K562 (cell line): ENCODE data around the gene DOCK4. TPM values are rescaled to one million over a fixed set of nuclear protein-coding genes. Genes with fewer than 3 reads are reported as not detected.

Experiments used
- ATAC-seq: fragments of 200-7000 bp; cut with Tn5 transposase; 3 replicates; pipeline ENCODE4 v1.9.1; 2020; ENCODE audit warnings: moderate library complexity
- BruUV-seq: library from RNA; stranded (reverse); fragments of 400-500 nt; replicated peaks from 2 replicates; lab custom pipeline; 2021; lab: Mats Ljungman, UMichigan
- CTCF ChIA-PET: fragments of 300-600 bp; formaldehyde crosslinking; extraction: SDS; loops from one replicate; lab custom pipeline; 2021; ENCODE audit warnings: low intra/inter-chr PET ratio; lab: Yijun Ruan, JAX
- POLR2A ChIA-PET: fragments of 300-600, 350-650 bp; sonication (Branson Sonifier 250); formaldehyde crosslinking; extraction: SDS; loops from one replicate; lab custom pipeline; 2021; ENCODE audit warnings: antibody characterized with exemption, inconsistent platforms; lab: Yijun Ruan, JAX
- DNase-seq, 4 experiments: peaks; one replicate each; pipeline versions ENCODE4 v3.0.0 to v3.0.0-alpha.2; 2011 to 2018; ENCODE audit warnings: low spot score in 3 of 4, mixed read lengths in 3 of 4; ENCODE audit errors: extremely low read depth in 1 of 4
- FAIRE-seq: peaks from 2 replicates; lab custom pipeline; 2011; peaks lifted over from hg19 to GRCh38; lab: Jason Lieb, UNC
- H2AFZ ChIP-seq: 2 replicates; pipeline ENCODE4 v1.6.0; 2011; ENCODE audit warnings: low read depth, low read length, control low read depth, inconsistent platforms
- H3K27ac ChIP-seq: fragments of 200-600 bp; 3 replicates; pipeline ENCODE4 v1.8.0; 2011; ENCODE audit warnings: low read depth, mild to moderate bottlenecking, control low read depth, inconsistent platforms, low read length, moderate library complexity, mixed read lengths; ENCODE audit errors: extremely low read depth
- H3K27me3 ChIP-seq, 2 experiments: fragments of 300-600 bp in 1 of 2; 2 replicates in 1 of 2; 3 replicates in 1 of 2; pipeline versions ENCODE4 v1.6.0 to v1.8.0; 2011; ENCODE audit warnings: inconsistent platforms in 2 of 2, low read length in 2 of 2, mild to moderate bottlenecking in 1 of 2, mixed read lengths in 1 of 2, moderate library complexity in 1 of 2; ENCODE audit not compliant: control insufficient read depth in 2 of 2, insufficient read depth in 2 of 2
- H3K36me3 ChIP-seq: fragments of 300-600 bp; 3 replicates; pipeline ENCODE4 v1.8.0; 2011; ENCODE audit warnings: mild to moderate bottlenecking, low read length, inconsistent platforms; ENCODE audit not compliant: control insufficient read depth, insufficient read depth
- H3K4me1 ChIP-seq, 2 experiments: fragments of 200-600 bp in 1 of 2; replicated peaks in 1 of 2; 2 replicates in 1 of 2; 3 replicates in 1 of 2; pipeline versions ENCODE4 v1.5.1 to v1.8.0; 2011; ENCODE audit warnings: inconsistent platforms in 2 of 2, low read length in 2 of 2, mild to moderate bottlenecking in 1 of 2, mixed read lengths in 1 of 2, moderate library complexity in 1 of 2; ENCODE audit not compliant: control insufficient read depth in 2 of 2, insufficient read depth in 2 of 2
- H3K4me2 ChIP-seq: 2 replicates; pipeline ENCODE4 v1.6.1; 2011; ENCODE audit warnings: low read length, control low read depth, inconsistent platforms, mixed read lengths; ENCODE audit not compliant: insufficient read depth
- H3K4me3 ChIP-seq: fragments of 200-600 bp; sonication (generic), shearing (Covaris generic); 2 replicates; pipeline ENCODE4 v1.5.1; 2016; ENCODE audit warnings: control low read depth, inconsistent platforms
- H3K79me2 ChIP-seq: fragments of 200-600 bp; 3 replicates; pipeline ENCODE4 v1.8.0; 2011; ENCODE audit warnings: low read length, inconsistent platforms; ENCODE audit not compliant: control insufficient read depth, insufficient read depth
- H3K9ac ChIP-seq, 2 experiments: 2 replicates each; pipeline versions ENCODE4 v1.6.0 to v1.6.1; 2011; ENCODE audit warnings: low read depth in 2 of 2, low read length in 2 of 2, control low read depth in 1 of 2, inconsistent platforms in 1 of 2, mild to moderate bottlenecking in 1 of 2, mixed read lengths in 1 of 2; ENCODE audit not compliant: insufficient read depth in 1 of 2
- H3K9me1 ChIP-seq: one replicate; pipeline ENCODE4 v1.6.0; 2011; ENCODE audit warnings: inconsistent platforms, mild to moderate bottlenecking, low read length, moderate library complexity; ENCODE audit not compliant: control insufficient read depth, insufficient read depth
- H3K9me3 ChIP-seq: replicated peaks from 2 replicates; pipeline ENCODE4 v1.5.1; 2011; ENCODE audit warnings: low read depth, low read length, inconsistent platforms; ENCODE audit not compliant: control insufficient read depth, insufficient read depth
- H4K20me1 ChIP-seq: replicated peaks from 2 replicates; pipeline ENCODE4 v1.6.1; 2011; ENCODE audit warnings: low read length, inconsistent platforms, mixed read lengths; ENCODE audit not compliant: control insufficient read depth, insufficient read depth
- ATF7 ChIP-seq: fragments of 450-650 bp; IDR thresholded peaks from 2 replicates; pipeline ENCODE4 v1.7.1; 2014; ENCODE audit warnings: mild to moderate bottlenecking, moderate library complexity
- CBX5 ChIP-seq: IDR thresholded peaks from 2 replicates; pipeline ENCODE4 v1.6.1; 2014; ENCODE audit warnings: low read depth, borderline replicate concordance
- EHMT2 ChIP-seq: fragments of 450-650 bp; IDR thresholded peaks from 2 replicates; pipeline ENCODE4 v1.6.1; 2018; ENCODE audit warnings: antibody characterized with exemption
- GABPB1 ChIP-seq: sonication (generic); formaldehyde crosslinking; IDR thresholded peaks from 2 replicates; pipeline ENCODE4 v1.8.0; 2022; ENCODE audit warnings: mild to moderate bottlenecking, missing genetic modification reagents
- HDAC2 ChIP-seq: fragments of 450-650 bp; IDR thresholded peaks from 2 replicates; pipeline ENCODE4 v1.6.1; 2016; ENCODE audit warnings: mild to moderate bottlenecking
- SIN3A ChIP-seq, 2 experiments: fragments of 150-350 bp in 1 of 2; IDR thresholded peaks; 2 replicates each; pipeline ENCODE4 v1.6.1; 2011 to 2016; ENCODE audit warnings: borderline replicate concordance in 2 of 2, low read depth in 2 of 2, low read length in 2 of 2, mild to moderate bottlenecking in 2 of 2, moderate library complexity in 2 of 2; ENCODE audit not compliant: control insufficient read depth in 1 of 2
- SMAD1 ChIP-seq: fragments of 150-350 bp; IDR thresholded peaks from 2 replicates; pipeline ENCODE4 v1.6.1; 2014; ENCODE audit warnings: low read length, low read depth; ENCODE audit not compliant: partially characterized antibody
- STAT5B ChIP-seq: fragments of 250-450 bp; sonication (Bioruptor Pico); IDR thresholded peaks from 2 replicates; pipeline ENCODE4 v1.8.0; 2021; ENCODE audit warnings: mild to moderate bottlenecking, inconsistent platforms
- TGIF2 ChIP-seq: sonication (generic); formaldehyde crosslinking; IDR thresholded peaks from 2 replicates; pipeline ENCODE4 v1.8.1; 2022; ENCODE audit warnings: mild to moderate bottlenecking, missing genetic modification reagents, moderate library complexity
- ZNF324 ChIP-seq: fragments of 250-450 bp; sonication (Bioruptor Pico); IDR thresholded peaks from 2 replicates; pipeline ENCODE4 v1.4.0; 2020; ENCODE audit warnings: mild to moderate bottlenecking
- ZNF589 ChIP-seq: fragments of 200-800 bp; sonication (Bioruptor generic); IDR thresholded peaks from 2 replicates; pipeline ENCODE4 v1.6.1; 2016; ENCODE audit warnings: low read depth, missing genetic modification characterization, missing compliant biosample characterization
- ZNF668 ChIP-seq: fragments of 250-450 bp; sonication (Bioruptor Pico); IDR thresholded peaks from 2 replicates; pipeline ENCODE4 v1.8.0; 2022; ENCODE audit warnings: mild to moderate bottlenecking, inconsistent platforms
- WGBS: fragments of 100-300 bp; shearing (Covaris generic); methylation state at CpG from one replicate; pipeline ENCODE4 v1.1.6; 2016; ENCODE audit warnings: low coverage, mixed read lengths; ENCODE audit not compliant: insufficient coverage; ENCODE audit errors: missing lambda C conversion rate; 5-methylcytosine and 5-hydroxymethylcytosine counted together
- in situ Hi-C: fragments of 300-500 bp; cut with MboI; formaldehyde crosslinking; loops from 4 replicates; pipeline ENCODE4 v1.15.0; 2018; ENCODE audit warnings: inconsistent platforms, mixed read lengths
- intact Hi-C: fragments of 100-400 bp; cut with micrococcal nuclease; formaldehyde crosslinking; loops from 2 replicates; pipeline ENCODE4 v1.14.2; 2022
- polyA plus RNA-seq, 8 experiments: library from polyadenylated mRNA; depleted of rRNA in 4 of 8; stranded (reverse) in 5 of 8; unstranded in 3 of 8; fragments of >200 nt; fragmentation: Nextera tagmentation in 2 of 8; fragmentation: Illumina TruSeq in 1 of 8; extraction: Ambion mirVana in 2 of 8; extraction: Trizol in 1 of 8; gene quantifications; 2 replicates each; pipeline versions ENCODE4 v1.2.1 to v1.2.3, GENCODE V29; 2011 to 2014; ENCODE audit warnings: inconsistent platforms in 1 of 8, missing spikeins in 1 of 8
- total RNA-seq, 7 experiments: library from RNA; depleted of rRNA in 6 of 7; stranded (reverse); fragments of >200 nt in 6 of 7; fragmentation: Illumina TruSeq in 2 of 7; extraction: Trizol in 2 of 7; gene quantifications; 2 replicates each; pipeline versions ENCODE4 v1.2.1 to v1.2.3, GENCODE V29; 2011 to 2021; ENCODE audit warnings: low replicate concordance in 1 of 7
- TF ChIP-seq, protein P1 (sequence below): fragments of 450-650 bp; formaldehyde crosslinking; IDR thresholded peaks from 2 replicates; pipeline ENCODE4 v1.4.0; 2022; ENCODE audit warnings: missing genetic modification characterization
- TF ChIP-seq, protein P2 (sequence below): fragments of 250-450 bp; sonication (Bioruptor Pico); IDR thresholded peaks from 2 replicates; pipeline ENCODE4 v1.5.0; 2022; ENCODE audit warnings: mild to moderate bottlenecking

The DOCK4 gene
- total and polyA plus RNA-seq, 9 of the 15 experiments (the other 6 are each of a cell fraction or from before 2014, with no cell fraction given), result 0.42 to 5.7 (median 2.3) TPM

- no peak for TF ChIP-seq STAT5B (CRISPR knock-in tag)
- TF ChIP-seq GABPB1 (CRISPR knock-in tag), result no peak
- TF ChIP-seq, protein P1, sequence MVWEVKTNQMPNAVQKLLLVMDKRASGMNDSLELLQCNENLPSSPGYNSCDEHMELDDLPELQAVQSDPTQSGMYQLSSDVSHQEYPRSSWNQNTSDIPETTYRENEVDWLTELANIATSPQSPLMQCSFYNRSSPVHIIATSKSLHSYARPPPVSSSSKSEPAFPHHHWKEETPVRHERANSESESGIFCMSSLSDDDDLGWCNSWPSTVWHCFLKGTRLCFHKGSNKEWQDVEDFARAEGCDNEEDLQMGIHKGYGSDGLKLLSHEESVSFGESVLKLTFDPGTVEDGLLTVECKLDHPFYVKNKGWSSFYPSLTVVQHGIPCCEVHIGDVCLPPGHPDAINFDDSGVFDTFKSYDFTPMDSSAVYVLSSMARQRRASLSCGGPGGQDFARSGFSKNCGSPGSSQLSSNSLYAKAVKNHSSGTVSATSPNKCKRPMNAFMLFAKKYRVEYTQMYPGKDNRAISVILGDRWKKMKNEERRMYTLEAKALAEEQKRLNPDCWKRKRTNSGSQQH, result no peak
- TF ChIP-seq, all 486 proteins: peak for 0
- H4K20me1 ChIP-seq, result no peaks in the 10 kb centered on the region
Observed at GRCh38 chr7:112091768-112092167, 114.4 kb downstream of the DOCK4 start.

DNA sequence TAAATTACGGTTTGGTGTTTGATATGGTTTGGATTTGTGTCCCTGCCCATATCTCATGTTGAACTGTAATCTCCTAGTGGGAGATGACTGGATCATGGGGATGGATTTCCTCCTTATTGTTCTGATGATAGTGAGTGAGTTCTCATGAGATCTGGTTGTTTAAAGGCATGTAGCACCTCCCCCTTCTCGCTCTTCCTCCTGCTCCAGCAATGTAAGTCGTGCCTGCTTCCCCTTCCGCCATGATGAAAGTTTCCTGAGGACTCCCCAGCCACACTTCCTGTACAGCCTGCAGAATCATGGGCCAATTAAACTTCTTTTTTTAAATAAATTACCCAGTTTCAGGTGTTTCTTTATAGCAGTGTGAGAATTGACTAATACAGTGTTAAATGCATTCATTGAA lies 116.6 kb downstream of the DOCK4 start:
- no peaks in the 10 kb centered on the region for H3K9me1 ChIP-seq
- POLR2A ChIA-PET, result no interaction called here
- no peak for TF ChIP-seq ZNF324
- TF ChIP-seq SMAD1, result no peak
- no peak for TF ChIP-seq CBX5
- no peak for TF ChIP-seq ATF7
- TF ChIP-seq ZNF589, result no peak
- no peak for TF ChIP-seq HDAC2
- TF ChIP-seq, protein P2, sequence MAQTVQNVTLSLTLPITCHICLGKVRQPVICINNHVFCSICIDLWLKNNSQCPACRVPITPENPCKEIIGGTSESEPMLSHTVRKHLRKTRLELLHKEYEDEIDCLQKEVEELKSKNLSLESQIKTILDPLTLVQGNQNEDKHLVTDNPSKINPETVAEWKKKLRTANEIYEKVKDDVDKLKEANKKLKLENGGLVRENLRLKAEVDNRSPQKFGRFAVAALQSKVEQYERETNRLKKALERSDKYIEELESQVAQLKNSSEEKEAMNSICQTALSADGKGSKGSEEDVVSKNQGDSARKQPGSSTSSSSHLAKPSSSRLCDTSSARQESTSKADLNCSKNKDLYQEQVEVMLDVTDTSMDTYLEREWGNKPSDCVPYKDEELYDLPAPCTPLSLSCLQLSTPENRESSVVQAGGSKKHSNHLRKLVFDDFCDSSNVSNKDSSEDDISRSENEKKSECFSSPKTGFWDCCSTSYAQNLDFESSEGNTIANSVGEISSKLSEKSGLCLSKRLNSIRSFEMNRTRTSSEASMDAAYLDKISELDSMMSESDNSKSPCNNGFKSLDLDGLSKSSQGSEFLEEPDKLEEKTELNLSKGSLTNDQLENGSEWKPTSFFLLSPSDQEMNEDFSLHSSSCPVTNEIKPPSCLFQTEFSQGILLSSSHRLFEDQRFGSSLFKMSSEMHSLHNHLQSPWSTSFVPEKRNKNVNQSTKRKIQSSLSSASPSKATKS (CRISPR knock-in tag), result no peak
- no peak for TF ChIP-seq ZNF668 (CRISPR knock-in tag)
- TF ChIP-seq TGIF2, result no peak
- no peak for TF ChIP-seq EHMT2
- no peak for TF ChIP-seq SIN3A (IDR thresholded peaks at IDR 0.05; ENCODE audit: borderline replicate concordance in 2 of 2, control insufficient read depth in 1 of 2, low read depth in 2 of 2, low read length in 2 of 2)

More at GRCh38 chr7:112091768-112092167, 114.4 kb downstream of the DOCK4 start:
- Histone ChIP-seq H3K4me2 (no peak overlapping the region), H3K9me3 (no peaks in the 10 kb centered on the region), H3K4me1 (no peaks in the 10 kb centered on the region), H2AFZ (no peak overlapping the region), H3K4me3 (no peak overlapping the region), H3K27me3 (no peaks in the 10 kb centered on the region; a peak in 1 of 5 replicates), H3K9ac (no peak overlapping the region), H3K79me2 (no peaks in the 10 kb centered on the region), H3K9me1 (no peaks in the 10 kb centered on the region), H3K27ac (no peak overlapping the region), H3K36me3 (no peaks in the 10 kb centered on the region)
- FAIRE-seq (no peak), DNase-seq (no peak), ATAC-seq (no peak)
- CTCF ChIA-PET, result no interaction called here
- WGBS, result 0% methylated on average over 3 of the region's 3 CpGs
- in situ Hi-C loops, result no loop called here
- intact Hi-C loops, result no loop called here
- POLR2A ChIA-PET, result no interaction called here
- BruUV-seq, result no TSS peak

More for the DNA sequence above, 116.6 kb downstream of the DOCK4 start:
- no peak for FAIRE-seq
- Histone ChIP-seq H4K20me1 (no peaks in the 10 kb centered on the region), H3K4me2 (no peak overlapping the region), H3K27me3 (no peaks in the 10 kb centered on the region; a peak in 1 of 5 replicates), H3K27ac (no peak overlapping the region), H3K79me2 (no peaks in the 10 kb centered on the region), H3K4me3 (no peak overlapping the region), H3K9me3 (no peaks in the 10 kb centered on the region), H3K36me3 (no peaks in the 10 kb centered on the region), H3K4me1 (no peaks in the 10 kb centered on the region), H3K9ac (no peak overlapping the region), H2AFZ (no peak overlapping the region)
- intact Hi-C loops, result no loop called here
- in situ Hi-C loops, result no loop called here
- no peak for ATAC-seq
- CTCF ChIA-PET, result no interaction called here
- no TSS peak for BruUV-seq
- no peak for DNase-seq
- WGBS, result 2% methylated on average over 4 of the region's 4 CpGs
